Measurements from ENCODE around the gene TSHZ1.

Gene TSHZ1

GRCh38 chr18:75249672-75250470 is 39.3 kb downstream of the TSHZ1 start:
- H3K9me3 Mint-ChIP-seq, result no peaks in the 10 kb centered on the region
- H3K36me3 Mint-ChIP-seq (ENCODE audit: low read depth), result no peaks in the 10 kb centered on the region
- H3K27ac Mint-ChIP-seq, result peak overlapping the region; percentile 75
- no peaks in the 10 kb centered on the region for H3K27me3 Mint-ChIP-seq
- H3K4me1 Mint-ChIP-seq (ENCODE audit: low read depth), result peaks cover 67% of the 10 kb centered on the region
- H3K4me3 Mint-ChIP-seq, result no peak overlapping the region
- no peak for DNase-seq

DNA sequence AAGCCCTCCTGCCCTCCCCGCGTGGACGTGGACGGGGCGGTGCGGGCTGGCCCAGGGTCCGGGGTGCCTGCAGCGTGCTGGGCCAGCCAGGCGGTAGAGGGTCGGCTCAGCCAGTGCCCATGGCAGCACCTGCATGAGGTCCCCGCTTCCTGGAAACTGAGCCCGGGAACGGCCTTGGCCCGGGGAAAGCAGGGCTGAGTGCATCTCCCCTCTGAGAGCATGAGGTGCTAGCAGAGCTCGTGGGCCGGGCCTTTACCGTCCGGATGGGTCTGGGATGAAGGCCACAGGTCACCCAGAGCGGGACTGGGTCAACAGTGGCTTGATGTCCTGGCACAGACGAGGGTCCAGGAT is 39.8 kb downstream of the TSHZ1 start:
- Mint-ChIP-seq H3K9me3 (no peaks in the 10 kb centered on the region), H3K27ac (no peak overlapping the region), H3K4me1 (ENCODE audit: low read depth) (peaks cover 68% of the 10 kb centered on the region), H3K36me3 (ENCODE audit: low read depth) (no peaks in the 10 kb centered on the region), H3K27me3 (no peaks in the 10 kb centered on the region), H3K4me3 (no peak overlapping the region)
- DNase-seq, result no peak

DNA sequence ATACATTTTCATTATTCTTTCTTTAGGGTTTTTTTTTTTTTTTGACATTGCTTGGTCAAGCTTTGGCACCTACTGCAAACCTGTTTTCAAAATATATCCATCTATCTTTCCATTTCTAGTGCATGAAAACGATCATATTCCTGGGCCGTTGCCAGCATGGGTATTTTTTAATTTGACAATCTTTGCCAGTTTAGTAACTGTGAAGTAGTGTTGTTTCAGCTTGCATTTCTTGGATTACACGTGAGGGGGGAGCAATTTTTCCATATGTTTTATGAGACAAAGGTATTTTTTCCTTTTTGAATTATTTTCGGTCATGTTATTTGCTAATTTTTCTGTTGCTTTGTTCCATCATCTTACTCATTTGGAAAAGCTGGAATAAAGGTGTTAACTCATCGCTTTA is 40.9 kb downstream of the TSHZ1 start:
- no peaks in the 10 kb centered on the region for H3K27me3 Mint-ChIP-seq
- no peak for DNase-seq
- no peak overlapping the region for H3K4me3 Mint-ChIP-seq
- no peak overlapping the region for H3K27ac Mint-ChIP-seq
- H3K9me3 Mint-ChIP-seq, result no peaks in the 10 kb centered on the region
- H3K36me3 Mint-ChIP-seq (ENCODE audit: low read depth), result no peaks in the 10 kb centered on the region
- peaks cover 60% of the 10 kb centered on the region for H3K4me1 Mint-ChIP-seq (ENCODE audit: low read depth)

DNA sequence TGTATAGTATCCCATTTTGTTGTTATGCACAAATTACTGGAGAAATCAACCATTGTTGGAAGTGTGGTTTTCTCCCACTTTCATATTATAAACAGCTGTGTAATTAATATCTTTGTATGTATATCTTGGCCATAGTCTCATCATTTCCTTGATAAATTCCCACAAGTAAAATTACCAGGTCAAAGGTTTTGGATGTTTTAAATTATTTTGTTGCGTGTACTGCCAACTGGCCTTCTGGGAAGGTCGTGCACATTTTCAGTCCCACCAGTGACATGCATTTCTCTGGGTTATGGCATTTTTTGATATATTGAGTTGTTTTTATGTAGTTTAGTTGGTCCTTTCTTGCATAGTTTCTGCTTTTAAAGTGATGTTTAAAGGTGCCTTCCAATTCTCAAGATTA is 41.5 kb downstream of the TSHZ1 start:
- Mint-ChIP-seq H3K36me3 (ENCODE audit: low read depth) (no peaks in the 10 kb centered on the region), H3K4me1 (ENCODE audit: low read depth) (peaks cover 56% of the 10 kb centered on the region), H3K27ac (no peak overlapping the region), H3K9me3 (no peaks in the 10 kb centered on the region), H3K27me3 (no peaks in the 10 kb centered on the region), H3K4me3 (no peak overlapping the region)
- DNase-seq, result no peak

DNA sequence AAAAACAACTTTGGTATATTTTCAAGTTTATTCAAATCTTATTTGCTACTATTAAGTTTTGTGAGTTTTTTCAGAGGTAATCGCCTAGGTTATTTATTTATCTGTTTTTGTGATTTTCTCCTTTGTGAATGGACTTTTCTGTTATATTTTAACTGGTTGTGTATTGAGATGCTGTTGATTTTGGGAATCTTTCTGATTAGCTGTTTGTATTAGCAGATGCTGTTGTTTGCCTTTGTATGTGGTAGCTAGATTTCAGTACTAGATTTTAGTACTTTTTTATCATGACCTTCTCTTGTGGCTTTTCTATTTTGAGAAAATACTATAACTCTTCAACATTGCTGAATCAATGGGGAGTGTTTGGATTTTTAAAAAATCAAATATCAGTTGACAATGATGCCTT is 42.4 kb downstream of the TSHZ1 start:
- H3K9me3 Mint-ChIP-seq, result no peaks in the 10 kb centered on the region
- no peaks in the 10 kb centered on the region for H3K36me3 Mint-ChIP-seq (ENCODE audit: low read depth)
- no peaks in the 10 kb centered on the region for H3K27me3 Mint-ChIP-seq
- no peak overlapping the region for H3K27ac Mint-ChIP-seq
- H3K4me1 Mint-ChIP-seq (ENCODE audit: low read depth), result peaks cover 52% of the 10 kb centered on the region
- H3K4me3 Mint-ChIP-seq, result no peak overlapping the region
- no peak for DNase-seq

- Mint-ChIP-seq H3K4me3 (no peak overlapping the region), H3K4me1 (ENCODE audit: low read depth) (peaks cover 46% of the 10 kb centered on the region), H3K27me3 (no peaks in the 10 kb centered on the region), H3K36me3 (ENCODE audit: low read depth) (no peaks in the 10 kb centered on the region), H3K9me3 (no peaks in the 10 kb centered on the region), H3K27ac (no peak overlapping the region)
- DNase-seq, result no peak
Observed at GRCh38 chr18:75253784-75254183, 43.2 kb downstream of the TSHZ1 start.

- H3K9me3 Mint-ChIP-seq, result no peaks in the 10 kb centered on the region
- H3K4me1 Mint-ChIP-seq (ENCODE audit: low read depth), result peaks cover 44% of the 10 kb centered on the region
- H3K4me3 Mint-ChIP-seq, result no peak overlapping the region
- H3K36me3 Mint-ChIP-seq (ENCODE audit: low read depth), result no peaks in the 10 kb centered on the region
- no peak overlapping the region for H3K27ac Mint-ChIP-seq
- H3K27me3 Mint-ChIP-seq, result no peaks in the 10 kb centered on the region
- no peak for DNase-seq
Observed at GRCh38 chr18:75255094-75255493, 44.5 kb downstream of the TSHZ1 start.

GRCh38 chr18:75256376-75256775 is 45.8 kb downstream of the TSHZ1 start:
- no peaks in the 10 kb centered on the region for H3K27me3 Mint-ChIP-seq
- H3K36me3 Mint-ChIP-seq (ENCODE audit: low read depth), result peaks cover 6% of the 10 kb centered on the region
- DNase-seq, result no peak
- H3K4me1 Mint-ChIP-seq (ENCODE audit: low read depth), result peaks cover 50% of the 10 kb centered on the region
- H3K4me3 Mint-ChIP-seq, result no peak overlapping the region
- H3K9me3 Mint-ChIP-seq, result no peaks in the 10 kb centered on the region
- H3K27ac Mint-ChIP-seq, result no peak overlapping the region

DNA sequence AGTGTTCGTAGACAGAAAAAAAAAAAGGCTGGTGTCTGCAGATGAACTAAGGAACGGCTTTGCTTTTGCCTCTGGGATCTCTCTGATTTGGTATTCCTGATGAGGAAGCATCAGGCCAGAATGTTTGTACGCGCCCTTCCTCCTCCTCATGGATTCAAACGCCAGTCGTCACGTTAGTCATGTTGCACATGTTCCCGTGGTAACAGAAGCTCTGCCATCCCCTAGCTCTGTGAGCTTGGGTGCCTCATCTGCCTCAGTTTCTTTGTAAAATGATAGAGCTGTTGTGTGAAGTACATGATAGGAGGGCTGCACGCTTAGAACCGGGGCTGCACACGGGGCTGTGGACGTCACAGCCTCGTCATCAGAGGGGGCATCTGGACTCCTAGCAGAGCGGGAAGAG is 47.0 kb downstream of the TSHZ1 start:
- Mint-ChIP-seq H3K27me3 (no peaks in the 10 kb centered on the region), H3K4me1 (ENCODE audit: low read depth) (peaks cover 52% of the 10 kb centered on the region), H3K36me3 (ENCODE audit: low read depth) (peaks cover 6% of the 10 kb centered on the region), H3K27ac (no peak overlapping the region), H3K4me3 (no peak overlapping the region), H3K9me3 (no peaks in the 10 kb centered on the region)
- no peak for DNase-seq

DNA sequence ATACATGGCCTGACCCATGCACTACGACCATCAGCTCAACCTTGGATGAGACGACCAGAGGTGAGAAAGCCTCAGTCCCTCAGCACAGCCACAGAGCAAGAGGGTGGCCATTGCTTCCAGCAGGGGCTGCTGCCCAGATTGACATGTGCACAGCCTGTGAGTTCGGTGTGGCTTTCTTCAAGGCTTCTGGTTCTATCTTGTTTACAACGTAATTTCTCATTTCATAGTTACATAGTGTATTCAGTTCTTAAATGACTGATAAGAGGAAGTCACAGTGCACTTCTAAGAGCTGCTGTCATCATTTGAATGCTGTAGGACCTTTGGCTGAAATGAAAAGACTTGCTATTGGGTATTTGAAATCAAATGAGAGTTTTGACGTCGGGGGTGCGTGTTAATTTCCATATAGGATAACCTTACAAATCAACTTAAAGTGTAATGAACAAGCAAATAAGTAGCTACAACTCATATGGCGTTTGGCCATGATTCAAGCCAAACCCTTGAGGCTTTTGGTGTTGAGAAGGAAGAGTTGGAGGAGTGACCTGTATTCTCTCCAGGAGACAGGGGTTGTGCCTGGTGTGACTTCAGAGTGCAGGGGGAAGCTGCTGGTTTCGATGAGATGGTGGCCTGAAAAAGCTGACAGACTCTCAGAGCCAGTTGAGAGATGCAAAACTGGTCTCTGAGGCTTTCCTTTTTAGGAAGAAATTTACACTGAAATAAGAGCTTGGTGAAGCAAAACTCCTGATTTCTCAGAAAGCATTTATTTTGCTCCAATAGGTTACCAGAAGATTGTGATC is 51.0 kb downstream of the TSHZ1 start:
- peaks cover 56% of the 10 kb centered on the region for H3K4me1 Mint-ChIP-seq (ENCODE audit: low read depth)
- H3K4me3 Mint-ChIP-seq, result no peak overlapping the region
- no peak for DNase-seq
- H3K36me3 Mint-ChIP-seq (ENCODE audit: low read depth), result peaks cover 8% of the 10 kb centered on the region
- peak overlapping the region; percentile 42 for H3K27ac Mint-ChIP-seq
- no peaks in the 10 kb centered on the region for H3K9me3 Mint-ChIP-seq
- no peaks in the 10 kb centered on the region for H3K27me3 Mint-ChIP-seq

DNA sequence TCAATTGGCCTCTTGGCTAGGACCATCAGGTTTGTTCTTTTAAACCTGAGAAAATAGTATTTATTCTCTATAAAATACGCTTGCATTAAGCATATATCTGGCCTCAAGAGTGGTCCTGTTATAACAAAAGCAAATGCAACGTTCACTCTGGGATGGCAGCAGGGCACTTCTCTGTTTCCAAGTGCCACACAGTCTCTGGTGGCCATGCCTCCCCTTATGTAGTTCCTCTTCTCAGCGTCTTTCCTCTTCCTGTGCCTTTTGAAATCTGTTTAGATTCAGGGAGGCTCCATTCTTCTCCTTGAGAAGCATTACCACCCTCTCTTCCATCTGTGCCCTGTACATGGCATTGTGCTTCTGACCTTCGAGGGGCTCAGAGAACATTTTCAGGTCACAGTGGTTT is 51.9 kb downstream of the TSHZ1 start:
- H3K36me3 Mint-ChIP-seq (ENCODE audit: low read depth), result peaks cover 8% of the 10 kb centered on the region
- H3K4me3 Mint-ChIP-seq, result no peak overlapping the region
- DNase-seq, result no peak
- no peak overlapping the region for H3K27ac Mint-ChIP-seq
- peaks cover 59% of the 10 kb centered on the region for H3K4me1 Mint-ChIP-seq (ENCODE audit: low read depth)
- H3K9me3 Mint-ChIP-seq, result no peaks in the 10 kb centered on the region
- H3K27me3 Mint-ChIP-seq, result no peaks in the 10 kb centered on the region

DNA sequence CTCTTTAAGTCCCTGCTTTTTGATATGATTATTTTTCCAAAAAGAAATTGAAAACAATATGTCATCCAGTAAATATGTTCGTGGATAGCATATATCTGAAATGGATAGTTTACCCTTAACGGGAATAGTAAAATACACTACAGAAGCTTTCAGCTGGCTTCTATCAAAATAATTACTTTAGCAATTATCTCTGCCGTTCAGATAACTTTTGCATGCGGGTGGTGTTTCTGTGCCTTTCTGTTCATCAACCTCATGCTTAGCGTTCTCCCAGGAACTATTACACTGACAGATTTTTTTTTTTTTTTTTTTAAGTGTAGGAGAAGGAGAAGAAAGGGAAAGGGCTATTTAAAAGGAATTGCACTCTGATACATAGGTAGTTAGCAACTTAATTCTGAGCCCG is 53.6 kb downstream of the TSHZ1 start:
- Mint-ChIP-seq H3K4me3 (no peak overlapping the region), H3K9me3 (no peaks in the 10 kb centered on the region), H3K36me3 (ENCODE audit: low read depth) (peaks cover 8% of the 10 kb centered on the region), H3K27me3 (no peaks in the 10 kb centered on the region), H3K4me1 (ENCODE audit: low read depth) (peaks cover 65% of the 10 kb centered on the region), H3K27ac (no peak overlapping the region)
- no peak for DNase-seq

DNA sequence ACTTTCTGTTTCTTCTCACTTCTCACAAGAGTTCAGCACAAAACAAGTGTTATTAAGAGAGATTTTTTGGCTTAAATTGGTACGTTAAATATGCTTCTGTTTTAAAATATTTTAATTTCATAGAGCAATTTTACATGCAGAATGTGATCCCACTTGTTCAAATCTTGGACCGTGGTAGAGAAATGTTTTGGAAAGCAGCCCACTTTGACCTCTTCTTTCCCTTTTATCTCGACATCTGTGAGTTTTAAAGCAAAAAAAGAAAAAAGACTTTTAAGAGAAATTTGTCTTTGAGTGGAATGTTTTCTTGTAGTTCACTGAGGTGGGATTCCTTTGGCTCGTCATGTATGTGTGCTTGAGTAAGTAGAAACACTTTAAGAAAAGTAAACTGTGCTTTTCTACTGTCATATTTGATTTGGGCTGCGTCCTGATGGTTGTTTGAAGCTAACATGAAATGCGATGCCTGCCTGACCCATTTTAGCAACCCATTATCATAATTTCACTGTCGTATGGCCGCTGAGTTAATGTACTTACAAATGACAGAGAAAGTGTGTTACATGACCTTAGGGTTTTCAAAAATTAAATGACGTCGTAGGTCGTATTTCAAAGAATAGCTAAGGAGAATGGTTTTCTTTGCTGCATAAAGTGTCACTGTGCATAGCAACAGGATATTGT is 54.5 kb downstream of the TSHZ1 start:
- H3K9me3 Mint-ChIP-seq, result no peaks in the 10 kb centered on the region
- H3K4me3 Mint-ChIP-seq, result no peak overlapping the region
- DNase-seq, result no peak
- no peak overlapping the region for H3K27ac Mint-ChIP-seq
- peaks cover 8% of the 10 kb centered on the region for H3K36me3 Mint-ChIP-seq (ENCODE audit: low read depth)
- no peaks in the 10 kb centered on the region for H3K27me3 Mint-ChIP-seq
- H3K4me1 Mint-ChIP-seq (ENCODE audit: low read depth), result peaks cover 67% of the 10 kb centered on the region

- Mint-ChIP-seq H3K9me3 (no peaks in the 10 kb centered on the region), H3K4me1 (ENCODE audit: low read depth) (peaks cover 66% of the 10 kb centered on the region), H3K27me3 (no peaks in the 10 kb centered on the region)
Observed at GRCh38 chr18:75265872-75266271, 55.3 kb downstream of the TSHZ1 start.

More at GRCh38 chr18:75265872-75266271, 55.3 kb downstream of the TSHZ1 start:
- peaks cover 7% of the 10 kb centered on the region for H3K36me3 Mint-ChIP-seq (ENCODE audit: low read depth)
- no peak for DNase-seq
- H3K4me3 Mint-ChIP-seq, result no peak overlapping the region
- no peak overlapping the region for H3K27ac Mint-ChIP-seq

Data from activated T-cell treated with anti-CD3 and anti-CD28 coated beads, Interleukin-2, amount 50 U/mL, for 24 hours (primary cell).